Small intestine (tissue), 7 donors: ENCODE data around the gene TYSND1. TPM values are rescaled to one million over a fixed set of nuclear protein-coding genes. Genes with fewer than 3 reads are reported as not detected.
A peak's percentile ranks its signal among the peaks of the same experiment; 100 is the strongest.

ENCODE experiments used
- DNase-seq, 2 donors: peaks; one replicate each; pipeline versions ENCODE4 v3.0.0 to v3.0.0-alpha.2; 2013
- FAIRE-seq: peaks from 2 replicates; lab custom pipeline; 2012; peaks lifted over from hg19 to GRCh38; lab: Jason Lieb, UNC
- H3K27ac ChIP-seq, 3 donors: one replicate each; pipeline ENCODE4 v1.5.1; 2013; ENCODE audit warnings: low read length in 2 of 3, mild to moderate bottlenecking in 2 of 3, control low read depth in 1 of 3, inconsistent platforms in 1 of 3, low read depth in 1 of 3, moderate library complexity in 1 of 3
- H3K27me3 ChIP-seq, 3 donors: one replicate each; pipeline ENCODE4 v1.6.1; 2013; ENCODE audit warnings: low read length in 3 of 3, inconsistent platforms in 1 of 3; ENCODE audit not compliant: control insufficient read depth in 3 of 3, insufficient read depth in 3 of 3
- H3K36me3 ChIP-seq, 3 donors: one replicate each; pipeline ENCODE4 v1.6.1; 2013; ENCODE audit warnings: low read length in 3 of 3, inconsistent platforms in 1 of 3, low read depth in 1 of 3, mild to moderate bottlenecking in 1 of 3, moderate library complexity in 1 of 3; ENCODE audit not compliant: control insufficient read depth in 3 of 3, insufficient read depth in 2 of 3
- H3K4me1 ChIP-seq, 3 donors: one replicate each; pipeline ENCODE4 v1.6.1; 2013; ENCODE audit warnings: low read length in 2 of 3, inconsistent platforms in 1 of 3, low read depth in 1 of 3, mild to moderate bottlenecking in 1 of 3, moderate library complexity in 1 of 3; ENCODE audit not compliant: control insufficient read depth in 3 of 3, insufficient read depth in 2 of 3
- H3K4me3 ChIP-seq, 3 donors: one replicate each; pipeline ENCODE4 v1.5.1; 2013; ENCODE audit warnings: low read length in 3 of 3, control low read depth in 1 of 3, inconsistent platforms in 1 of 3, low read depth in 1 of 3, mild to moderate bottlenecking in 1 of 3, moderate library complexity in 1 of 3
- H3K9me3 ChIP-seq, 2 donors: one replicate each; pipeline ENCODE4 v1.6.1; 2013; ENCODE audit warnings: low read depth in 1 of 2, low read length in 1 of 2; ENCODE audit not compliant: control insufficient read depth in 2 of 2, insufficient read depth in 1 of 2
- WGBS, 3 donors: extraction: QIAGEN DNeasy Blood & Tissue Kit; methylation state at CpG; one replicate each; pipeline ENCODE4 v1.1.7; 2013; 5-methylcytosine and 5-hydroxymethylcytosine counted together
- polyA plus RNA-seq, 4 donors: library from polyadenylated mRNA; stranded (reverse) in 3 of 4; unstranded in 1 of 4; fragments of 200-250 nt in 3 of 4; fragments of 120-200 nt in 1 of 4; gene quantifications; one replicate each; pipeline versions ENCODE4 v1.2.1 to v1.2.3, GENCODE V29; 2013
- donor health status: healthy with polysubstance abuse.
- donor health status: control.
- donor health status: control.
- donor health status: Bipolar disorder and iron deficiency.
- donor health status: healthy.

TYSND1 gene
- polyA plus RNA-seq, 4 donors: 10.5 to 17.9 (median 12.5) TPM

DNA sequence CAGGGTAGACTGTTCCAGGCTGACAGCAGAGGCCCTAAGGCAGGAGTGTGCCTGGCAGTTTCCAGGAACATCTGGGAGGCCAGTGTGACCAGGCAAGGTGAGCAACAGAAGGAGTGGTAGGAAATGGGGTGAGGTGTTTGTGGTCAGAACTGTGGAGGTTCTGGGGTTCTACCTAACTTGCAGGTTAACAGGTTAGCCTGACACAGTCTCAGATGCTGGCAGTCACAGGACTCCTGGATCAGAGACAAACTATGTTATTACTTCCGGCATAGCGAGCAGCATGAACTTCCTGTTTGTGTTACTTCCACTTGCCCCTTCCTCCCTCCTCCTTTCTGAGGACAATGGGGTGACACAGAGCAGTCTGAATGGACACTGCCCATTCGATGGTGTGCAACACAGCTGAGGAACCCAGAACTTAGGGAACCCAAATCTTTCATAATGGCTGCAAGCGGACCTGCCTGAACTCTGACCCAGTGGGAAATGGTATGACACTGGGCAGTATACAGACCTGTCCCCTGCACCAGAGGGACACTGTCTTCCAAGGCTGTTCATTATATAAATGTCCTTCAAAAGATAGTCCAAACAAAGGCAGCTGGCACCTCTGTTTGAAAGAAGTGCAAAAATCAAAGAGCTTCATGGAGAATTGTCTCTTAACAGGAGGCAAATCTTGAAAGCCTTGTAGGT lies 27.7 kb upstream of the TYSND1 start:
- no peaks in the 10 kb centered on the region for H3K27me3 ChIP-seq
- H3K4me1 ChIP-seq: peaks cover 2 to 3% (median 2%) of the 10 kb centered on the region in 3 donors
- no peak overlapping the region for H3K4me3 ChIP-seq
- no peaks in the 10 kb centered on the region for H3K9me3 ChIP-seq
- H3K36me3 ChIP-seq: no peaks in the 10 kb centered on the region
- H3K27ac ChIP-seq: peak overlapping the region in 2 of 3 donors; percentile 42 to 43
- WGBS, 3 donors: 40 to 47% (median 41%) methylated on average over 4 of the region's 4 CpGs
- FAIRE-seq (no peak), DNase-seq (peak in 1 of 2 donors; percentile 58)

DNA sequence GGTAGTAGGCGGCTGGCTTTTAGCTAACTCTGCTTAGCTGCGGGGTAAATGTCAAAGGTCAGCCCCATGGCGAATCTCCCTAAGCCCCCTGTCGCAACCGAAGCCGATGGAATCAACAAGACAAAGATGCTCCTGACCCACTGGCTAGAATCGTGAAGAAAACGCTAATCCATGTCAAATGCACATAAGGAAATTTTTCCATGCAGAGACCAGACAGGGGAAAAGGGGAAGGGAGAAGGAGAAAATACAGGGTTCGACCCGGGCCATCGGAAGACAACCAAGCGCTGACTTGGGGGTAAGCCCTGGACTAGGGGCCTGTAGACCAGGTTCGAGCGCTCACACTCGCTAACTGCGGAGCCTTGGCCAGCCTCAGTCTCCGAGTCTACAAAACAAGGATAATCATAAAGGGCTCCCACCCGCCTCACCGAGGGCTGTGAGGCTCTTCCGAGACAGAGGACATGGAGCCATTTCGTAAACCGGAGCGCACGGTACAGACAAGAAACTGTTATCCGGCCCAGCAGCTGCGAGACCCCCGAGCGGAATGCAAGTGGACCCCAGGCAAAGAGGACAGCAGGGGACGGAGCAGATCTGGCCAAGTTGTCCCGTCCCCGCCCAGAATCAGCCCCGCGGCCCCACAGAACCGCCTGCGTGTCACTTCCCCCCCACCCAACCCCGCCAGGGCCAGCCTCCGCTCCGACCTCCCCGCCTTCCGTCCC lies 23.3 kb upstream of the TYSND1 start:
- Histone ChIP-seq H3K36me3 (peaks cover 0 to 4% (median 0%) of the 10 kb centered on the region in 3 donors), H3K9me3 (no peaks in the 10 kb centered on the region), H3K27ac (peak overlapping the region; percentile 71 to 94 (median 88)), H3K4me3 (peak overlapping the region; percentile 85 to 100 (median 89)), H3K4me1 (peaks cover 2 to 10% (median 10%) of the 10 kb centered on the region in 3 donors), H3K27me3 (no peaks in the 10 kb centered on the region)
- no peak for FAIRE-seq
- peak in 1 of 2 donors; percentile 32 for DNase-seq
- WGBS, 3 donors: 0 to 1% (median 0%) methylated on average over 31 to 40 of the region's 40 CpGs

GRCh38 chr10:70169011-70169410 lies 22.5 kb upstream of the TYSND1 start:
- Histone ChIP-seq H3K27ac (peak overlapping the region in 1 of 3 donors; percentile 20), H3K4me3 (peak overlapping the region in 1 of 3 donors; percentile 100), H3K9me3 (no peaks in the 10 kb centered on the region), H3K36me3 (peaks cover 0 to 4% (median 0%) of the 10 kb centered on the region in 3 donors), H3K27me3 (no peaks in the 10 kb centered on the region), H3K4me1 (peaks cover 4 to 10% (median 10%) of the 10 kb centered on the region in 3 donors)
- 17 to 27% (median 22%) methylated on average over 2 of the region's 2 CpGs for WGBS, 3 donors
- DNase-seq (no peak), FAIRE-seq (no peak)

GRCh38 chr10:70167246-70167645 lies 20.7 kb upstream of the TYSND1 start:
- no peaks in the 10 kb centered on the region for H3K9me3 ChIP-seq
- H3K4me1 ChIP-seq: peaks cover 4 to 17% (median 10%) of the 10 kb centered on the region in 3 donors
- no peak overlapping the region for H3K4me3 ChIP-seq
- H3K36me3 ChIP-seq: peaks cover 0 to 6% (median 0%) of the 10 kb centered on the region in 3 donors
- WGBS, 3 donors: 81 to 85% (median 83%) methylated on average over 7 of the region's 7 CpGs
- DNase-seq: no peak
- no peak overlapping the region for H3K27ac ChIP-seq
- H3K27me3 ChIP-seq: no peaks in the 10 kb centered on the region
- no peak for FAIRE-seq

GRCh38 chr10:70166394-70166793 lies 19.9 kb upstream of the TYSND1 start:
- no peak overlapping the region for H3K27ac ChIP-seq
- H3K4me1 ChIP-seq: peaks cover 4 to 24% (median 10%) of the 10 kb centered on the region in 3 donors
- peaks cover 0 to 9% (median 0%) of the 10 kb centered on the region in 3 donors for H3K36me3 ChIP-seq
- FAIRE-seq: no peak
- no peaks in the 10 kb centered on the region for H3K9me3 ChIP-seq
- no peak for DNase-seq
- H3K4me3 ChIP-seq: no peak overlapping the region
- no peaks in the 10 kb centered on the region for H3K27me3 ChIP-seq
- WGBS, 3 donors: 79 to 86% (median 84%) methylated on average over 3 of the region's 3 CpGs

GRCh38 chr10:70164163-70164562 lies 17.7 kb upstream of the TYSND1 start:
- H3K4me1 ChIP-seq: peaks cover 2 to 22% (median 7%) of the 10 kb centered on the region in 3 donors
- H3K4me3 ChIP-seq: no peak overlapping the region
- 65 to 73% (median 72%) methylated on average over 3 of the region's 3 CpGs for WGBS, 3 donors
- H3K27me3 ChIP-seq: no peaks in the 10 kb centered on the region
- H3K9me3 ChIP-seq: no peaks in the 10 kb centered on the region
- no peak overlapping the region for H3K27ac ChIP-seq
- no peak for FAIRE-seq
- H3K36me3 ChIP-seq: peaks cover 0 to 15% (median 0%) of the 10 kb centered on the region in 3 donors
- DNase-seq: no peak

- Histone ChIP-seq H3K4me3 (no peak overlapping the region), H3K27ac (peak overlapping the region in 1 of 3 donors; percentile 52), H3K4me1 (peaks cover 0 to 18% (median 2%) of the 10 kb centered on the region in 3 donors), H3K27me3 (no peaks in the 10 kb centered on the region), H3K9me3 (no peaks in the 10 kb centered on the region), H3K36me3 (peaks cover 0 to 15% (median 0%) of the 10 kb centered on the region in 3 donors)
- FAIRE-seq (no peak), DNase-seq (no peak)
- WGBS, 3 donors: 91 to 93% (median 92%) methylated on average over 4 of the region's 4 CpGs
These were observed 16.9 kb upstream of the TYSND1 start for GRCh38 chr10:70163448-70163847.

DNA sequence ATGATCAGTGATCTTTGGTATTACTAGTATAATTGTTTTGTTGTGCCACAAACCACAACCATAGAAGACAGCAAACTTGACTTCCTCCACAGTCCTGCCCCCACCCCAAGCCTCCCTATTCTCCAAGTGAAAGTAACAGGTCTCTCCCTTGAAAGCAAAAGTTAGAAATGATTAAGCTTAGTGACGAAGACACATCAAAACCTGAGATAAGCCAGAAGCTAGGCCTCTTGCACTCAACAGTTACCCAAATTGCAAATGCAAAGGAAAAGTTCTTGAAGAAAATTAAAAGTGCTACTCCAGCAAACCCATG lies 16.3 kb upstream of the TYSND1 start:
- H3K27me3 ChIP-seq: no peaks in the 10 kb centered on the region
- peaks cover 0 to 18% (median 2%) of the 10 kb centered on the region in 3 donors for H3K4me1 ChIP-seq
- no peak overlapping the region for H3K4me3 ChIP-seq
- FAIRE-seq: no peak
- WGBS, 3 donors: 13 to 32% (median 19%) methylated on average over 1 of the region's 1 CpG
- no peaks in the 10 kb centered on the region for H3K9me3 ChIP-seq
- DNase-seq: peak in 1 of 2 donors; percentile 31
- no peak overlapping the region for H3K27ac ChIP-seq
- H3K36me3 ChIP-seq: peaks cover 0 to 18% (median 3%) of the 10 kb centered on the region in 3 donors
